ENCODE measurements around the gene TPRX1.

DNA sequence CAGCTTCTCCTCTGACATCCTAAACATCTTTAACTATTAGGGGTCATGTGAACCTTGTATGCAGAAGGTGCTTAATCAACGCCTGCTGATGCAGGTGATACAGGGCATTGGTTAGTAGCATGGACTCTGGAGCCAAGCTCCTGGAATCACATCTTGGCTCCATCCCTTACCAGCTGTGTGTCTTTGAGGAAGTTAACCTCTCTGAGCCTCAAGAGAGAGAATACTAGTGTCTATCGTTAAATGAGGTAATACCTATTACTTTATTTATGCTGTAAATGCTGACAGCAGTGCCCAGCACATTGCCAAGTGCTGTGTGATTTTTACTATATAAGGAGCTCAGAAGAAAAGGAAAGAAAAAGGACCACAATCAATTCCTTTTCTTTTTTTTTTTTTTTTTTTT, 37.0 kb downstream of the TPRX1 start:
- no peak for TF ChIP-seq CTCF (IDR thresholded peaks at IDR 0.05)
- TF ChIP-seq POLR2A (IDR thresholded peaks at IDR 0.05): no peak

All from uterus (tissue), 2 donors.